ENCODE measurements around the gene SERPINA3.

DNA sequence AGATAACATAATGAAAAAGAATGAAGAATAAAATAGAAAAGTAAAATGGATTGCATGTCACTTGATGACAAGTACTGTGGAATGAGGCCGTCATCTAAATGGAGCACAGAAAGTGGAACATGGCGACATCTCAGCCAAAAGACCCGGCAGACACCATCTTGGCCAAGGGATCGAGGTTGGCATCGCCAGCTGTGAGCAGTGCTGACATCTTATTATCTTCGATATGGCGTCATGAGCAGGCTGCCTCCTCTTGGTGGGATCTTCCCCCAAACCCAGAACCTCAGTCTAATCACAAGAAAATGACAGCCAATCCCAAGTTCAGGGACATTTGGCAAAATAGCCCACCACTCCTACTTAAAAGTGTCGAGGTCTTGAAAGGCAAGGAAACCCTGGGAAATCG is 15.8 kb upstream of the SERPINA3 start:
- TF ChIP-seq, protein P1, sequence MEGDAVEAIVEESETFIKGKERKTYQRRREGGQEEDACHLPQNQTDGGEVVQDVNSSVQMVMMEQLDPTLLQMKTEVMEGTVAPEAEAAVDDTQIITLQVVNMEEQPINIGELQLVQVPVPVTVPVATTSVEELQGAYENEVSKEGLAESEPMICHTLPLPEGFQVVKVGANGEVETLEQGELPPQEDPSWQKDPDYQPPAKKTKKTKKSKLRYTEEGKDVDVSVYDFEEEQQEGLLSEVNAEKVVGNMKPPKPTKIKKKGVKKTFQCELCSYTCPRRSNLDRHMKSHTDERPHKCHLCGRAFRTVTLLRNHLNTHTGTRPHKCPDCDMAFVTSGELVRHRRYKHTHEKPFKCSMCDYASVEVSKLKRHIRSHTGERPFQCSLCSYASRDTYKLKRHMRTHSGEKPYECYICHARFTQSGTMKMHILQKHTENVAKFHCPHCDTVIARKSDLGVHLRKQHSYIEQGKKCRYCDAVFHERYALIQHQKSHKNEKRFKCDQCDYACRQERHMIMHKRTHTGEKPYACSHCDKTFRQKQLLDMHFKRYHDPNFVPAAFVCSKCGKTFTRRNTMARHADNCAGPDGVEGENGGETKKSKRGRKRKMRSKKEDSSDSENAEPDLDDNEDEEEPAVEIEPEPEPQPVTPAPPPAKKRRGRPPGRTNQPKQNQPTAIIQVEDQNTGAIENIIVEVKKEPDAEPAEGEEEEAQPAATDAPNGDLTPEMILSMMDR (conservative IDR thresholded peaks at IDR 0.05; ENCODE audit: low read length): no peak
- no peak for TF ChIP-seq EZH2phosphoT487 (IDR thresholded peaks at IDR 0.05; ENCODE audit: borderline replicate concordance)
